OCI-LY7 (cell line): ENCODE measurements around the gene GAP43. TPM values are rescaled to one million over a fixed set of nuclear protein-coding genes. Genes with fewer than 3 reads are reported as not detected.

Experiments used
- BruUV-seq: library from RNA; stranded (reverse); fragments of 400-500 nt; replicated peaks from 2 replicates; lab custom pipeline; 2021; lab: Mats Ljungman, UMichigan
- CTCF ChIA-PET: fragments of 300-600 bp; sonication (Branson Sonifier 250); formaldehyde crosslinking; loops from one replicate; lab custom pipeline; 2022; ENCODE audit warnings: antibody characterized with exemption; ENCODE audit not compliant: unreplicated experiment; lab: Charles Lee
- POLR2A ChIA-PET: fragments of 300-600 bp; sonication (Branson Sonifier 250); formaldehyde crosslinking; loops from one replicate; lab custom pipeline; 2022; ENCODE audit warnings: antibody characterized with exemption; lab: Charles Lee
- DNase-seq: peaks from one replicate; pipeline ENCODE4 v3.0.0-alpha.2; 2015; ENCODE audit warnings: low spot score
- H2AFZ ChIP-seq: fragments of 200-600 bp; sonication (generic), shearing (Covaris generic); 2 replicates; pipeline ENCODE4 v1.6.1; 2014; ENCODE audit warnings: mild to moderate bottlenecking, antibody characterized with exemption, low read length, moderate library complexity
- H3K27ac ChIP-seq: fragments of 200-600 bp; sonication (generic); 2 replicates; pipeline ENCODE4 v1.5.1; 2014; ENCODE audit warnings: mixed run types, low read depth, mild to moderate bottlenecking, moderate library complexity, low read length, inconsistent platforms; ENCODE audit not compliant: poor library complexity, severe bottlenecking
- H3K36me3 ChIP-seq: fragments of 200-600 bp; sonication (generic); 2 replicates; pipeline ENCODE4 v1.6.1; 2014; ENCODE audit warnings: mild to moderate bottlenecking, antibody characterized with exemption, low read length, moderate library complexity, mixed read lengths; ENCODE audit not compliant: insufficient read depth
- H3K4me1 ChIP-seq: fragments of 200-600 bp; sonication (generic); 2 replicates; pipeline ENCODE4 v1.5.1; 2014; ENCODE audit warnings: mild to moderate bottlenecking, low read length; ENCODE audit not compliant: insufficient read depth, poor library complexity, severe bottlenecking
- H3K4me2 ChIP-seq: fragments of 200-600 bp; sonication (generic); 2 replicates; pipeline ENCODE4 v1.6.1; 2014; ENCODE audit warnings: mild to moderate bottlenecking, low read length
- H3K4me3 ChIP-seq: fragments of 200-600 bp; sonication (generic); 2 replicates; pipeline ENCODE4 v1.5.1; 2014; ENCODE audit warnings: mild to moderate bottlenecking, low read depth, low read length; ENCODE audit not compliant: poor library complexity, severe bottlenecking
- H3K79me2 ChIP-seq: fragments of 200-600 bp; sonication (generic); 2 replicates; pipeline ENCODE4 v1.6.1; 2016; ENCODE audit warnings: low read depth, mild to moderate bottlenecking, low read length, moderate library complexity, mixed read lengths; ENCODE audit not compliant: insufficient read depth
- H3K9me2 ChIP-seq: fragments of 200-600 bp; sonication (generic); 2 replicates; pipeline ENCODE4 v1.6.1; 2016; ENCODE audit warnings: mild to moderate bottlenecking, low read length, mixed read lengths; ENCODE audit not compliant: insufficient read depth
- H3K9me3 ChIP-seq: fragments of 200-600 bp; sonication (generic); 2 replicates; pipeline ENCODE4 v1.6.1; 2014; ENCODE audit warnings: mild to moderate bottlenecking, mixed run types, low read length, mixed read lengths
- H4K20me1 ChIP-seq: fragments of 200-600 bp; sonication (generic); 2 replicates; pipeline ENCODE4 v1.6.1; 2014; ENCODE audit warnings: mild to moderate bottlenecking, antibody characterized with exemption, low read length, moderate library complexity, mixed read lengths; ENCODE audit not compliant: insufficient read depth
- EZH2phosphoT487 ChIP-seq: fragments of 200-600 bp; sonication (generic); IDR thresholded peaks from 2 replicates; pipeline ENCODE4 v1.6.1; 2018; ENCODE audit warnings: low read depth, borderline replicate concordance, mild to moderate bottlenecking, mixed run types, antibody characterized with exemption, low read length, moderate library complexity, mixed read lengths
- intact Hi-C: fragments of 100-400 bp; cut with micrococcal nuclease; formaldehyde crosslinking; loops from one replicate; pipeline ENCODE4 v1.10.0; 2022; ENCODE audit not compliant: unreplicated experiment
- total RNA-seq, 2 experiments: library from RNA; depleted of rRNA in 1 of 2; stranded (reverse); fragments of >200 nt in 1 of 2; shearing (Covaris generic) in 1 of 2; gene quantifications; 2 replicates each; pipeline ENCODE4 v1.2.3, GENCODE V29; 2014 to 2022
- TF ChIP-seq, protein P1 (sequence below): fragments of 200-600 bp; sonication (generic); conservative IDR thresholded peaks from 2 replicates; pipeline ENCODE4 v1.5.1; 2014; ENCODE audit warnings: mild to moderate bottlenecking, antibody characterized with exemption, low read length, moderate library complexity, mixed read lengths

Gene GAP43
- total RNA-seq, 2 experiments from 2014 or later = not detected

DNA sequence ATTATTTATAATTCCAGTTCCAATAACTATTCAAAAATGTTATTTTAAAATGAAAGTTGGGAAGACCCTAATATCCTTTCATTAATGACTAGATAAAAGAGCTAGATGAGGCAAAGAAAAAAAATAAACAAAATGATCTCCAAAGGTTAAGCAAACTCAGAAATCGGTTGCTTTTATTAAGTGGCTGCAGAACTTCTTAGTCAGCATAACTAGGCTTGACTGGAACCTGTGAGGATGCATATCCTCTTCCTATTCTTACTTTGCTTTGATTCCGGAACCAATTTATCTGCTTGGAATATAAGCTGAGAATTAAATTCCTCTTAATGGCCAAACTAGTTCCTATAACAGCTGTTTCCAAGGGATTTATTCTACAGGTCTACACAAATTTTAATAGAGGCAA is 10.7 kb downstream of the GAP43 start:
- H3K27ac ChIP-seq = no peak overlapping the region
- ChIA-PET CTCF (no interaction called here), POLR2A (no interaction called here)
- BruUV-seq = no TSS peak
- H3K79me2 ChIP-seq = no peaks in the 10 kb centered on the region
- H3K36me3 ChIP-seq = no peaks in the 10 kb centered on the region
- no peaks in the 10 kb centered on the region for H3K4me1 ChIP-seq
- no peak for DNase-seq
- no peak overlapping the region for H3K4me3 ChIP-seq
- H3K9me3 ChIP-seq = no peaks in the 10 kb centered on the region
- no peak for TF ChIP-seq EZH2phosphoT487
- TF ChIP-seq, protein P1, sequence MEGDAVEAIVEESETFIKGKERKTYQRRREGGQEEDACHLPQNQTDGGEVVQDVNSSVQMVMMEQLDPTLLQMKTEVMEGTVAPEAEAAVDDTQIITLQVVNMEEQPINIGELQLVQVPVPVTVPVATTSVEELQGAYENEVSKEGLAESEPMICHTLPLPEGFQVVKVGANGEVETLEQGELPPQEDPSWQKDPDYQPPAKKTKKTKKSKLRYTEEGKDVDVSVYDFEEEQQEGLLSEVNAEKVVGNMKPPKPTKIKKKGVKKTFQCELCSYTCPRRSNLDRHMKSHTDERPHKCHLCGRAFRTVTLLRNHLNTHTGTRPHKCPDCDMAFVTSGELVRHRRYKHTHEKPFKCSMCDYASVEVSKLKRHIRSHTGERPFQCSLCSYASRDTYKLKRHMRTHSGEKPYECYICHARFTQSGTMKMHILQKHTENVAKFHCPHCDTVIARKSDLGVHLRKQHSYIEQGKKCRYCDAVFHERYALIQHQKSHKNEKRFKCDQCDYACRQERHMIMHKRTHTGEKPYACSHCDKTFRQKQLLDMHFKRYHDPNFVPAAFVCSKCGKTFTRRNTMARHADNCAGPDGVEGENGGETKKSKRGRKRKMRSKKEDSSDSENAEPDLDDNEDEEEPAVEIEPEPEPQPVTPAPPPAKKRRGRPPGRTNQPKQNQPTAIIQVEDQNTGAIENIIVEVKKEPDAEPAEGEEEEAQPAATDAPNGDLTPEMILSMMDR = no peak
- no peaks in the 10 kb centered on the region for H4K20me1 ChIP-seq
- no peak overlapping the region for H2AFZ ChIP-seq
- no peak overlapping the region for H3K4me2 ChIP-seq
- intact Hi-C loops = no loop called here
- no peaks in the 10 kb centered on the region for H3K9me2 ChIP-seq

DNA sequence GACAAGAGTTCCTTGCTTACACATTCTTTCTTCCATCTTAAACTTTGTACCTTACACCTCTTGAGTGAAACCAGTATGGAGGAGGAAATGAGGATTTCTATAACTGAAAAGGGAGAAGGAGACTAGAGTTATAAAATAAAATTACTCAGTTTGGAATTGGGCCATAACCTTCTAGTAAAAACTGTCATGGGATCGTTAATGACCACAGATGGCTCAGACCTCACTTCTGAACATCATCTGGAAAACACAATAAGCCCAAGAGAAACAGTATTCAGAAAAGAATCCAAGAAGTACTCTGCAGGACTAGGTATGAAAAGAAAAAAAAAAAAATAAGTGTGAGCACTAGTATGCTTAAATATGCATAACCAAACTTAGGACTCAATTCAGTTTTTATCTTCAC is 12.1 kb downstream of the GAP43 start:
- H3K36me3 ChIP-seq = no peaks in the 10 kb centered on the region
- no peaks in the 10 kb centered on the region for H3K4me1 ChIP-seq
- no peak overlapping the region for H3K27ac ChIP-seq
- no peak overlapping the region for H2AFZ ChIP-seq
- intact Hi-C loops = no loop called here
- no peak for TF ChIP-seq EZH2phosphoT487
- TF ChIP-seq, protein P1 = no peak
- H3K4me2 ChIP-seq = no peak overlapping the region
- no peaks in the 10 kb centered on the region for H3K9me2 ChIP-seq
- DNase-seq = no peak
- no peaks in the 10 kb centered on the region for H3K9me3 ChIP-seq
- H3K4me3 ChIP-seq = no peak overlapping the region
- H4K20me1 ChIP-seq = no peaks in the 10 kb centered on the region
- POLR2A ChIA-PET = interaction anchor here (0.7 kb wide), 1 partner anchor 14 kb away, joined by 3 read pairs; no protein-coding TSS in a partner anchor
- no peaks in the 10 kb centered on the region for H3K79me2 ChIP-seq
- BruUV-seq = no TSS peak
- CTCF ChIA-PET = no interaction called here

DNA sequence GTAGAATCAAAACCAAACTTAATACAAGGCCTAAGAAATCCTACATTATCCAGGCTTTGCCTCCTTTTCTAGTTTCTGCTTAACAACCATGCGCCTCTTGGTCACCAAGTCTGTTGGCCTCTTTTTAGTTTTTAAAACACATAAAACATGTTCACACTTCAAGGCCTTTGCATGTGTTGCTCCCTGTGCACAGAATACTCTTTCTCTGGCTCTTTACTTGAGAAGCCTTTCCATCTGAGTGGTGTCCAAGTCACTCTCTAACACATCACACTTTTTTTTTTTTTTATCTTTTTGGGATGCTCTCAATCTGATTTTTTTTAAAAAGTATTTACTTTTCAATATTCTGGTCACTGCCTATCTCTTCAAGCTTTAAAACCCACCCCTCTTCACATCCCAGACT is 14.9 kb downstream of the GAP43 start:
- Histone ChIP-seq H3K9me3 (no peaks in the 10 kb centered on the region), H3K4me1 (no peaks in the 10 kb centered on the region), H2AFZ (no peak overlapping the region), H3K36me3 (no peaks in the 10 kb centered on the region), H3K27ac (no peak overlapping the region), H3K4me3 (no peak overlapping the region), H4K20me1 (no peaks in the 10 kb centered on the region), H3K79me2 (no peaks in the 10 kb centered on the region), H3K4me2 (no peak overlapping the region), H3K9me2 (no peaks in the 10 kb centered on the region)
- no peak for DNase-seq
- intact Hi-C loops = no loop called here
- POLR2A ChIA-PET = interaction anchor here (0.6 to 1.3 kb wide), 3 partner anchors 10 to 24 kb away, joined by 3 read pairs; no protein-coding TSS in a partner anchor
- CTCF ChIA-PET = no interaction called here
- TF ChIP-seq, protein P1 = no peak
- no peak for TF ChIP-seq EZH2phosphoT487
- no TSS peak for BruUV-seq
